Stimulated activated CD4-positive, alpha-beta T cell treated with anti-CD3 and anti-CD28 coated beads, Interleukin-12 subunit alpha, Interleukin-12 subunit beta, amount 100 ng/mL, for 4 hours (primary cell): Measurements from ENCODE around the gene TAF5.
A peak's percentile ranks its signal among the peaks of the same experiment; 100 is the strongest.
"Not testable (repeated sequence)": the region's sequence is repeated elsewhere in the genome, so short reads cannot be mapped to it uniquely, and the experiment has no call there.

ENCODE experiments used
- DNase-seq: peaks from one replicate; pipeline ENCODE4 v3.0.0-alpha.2; 2020

Gene TAF5

DNA sequence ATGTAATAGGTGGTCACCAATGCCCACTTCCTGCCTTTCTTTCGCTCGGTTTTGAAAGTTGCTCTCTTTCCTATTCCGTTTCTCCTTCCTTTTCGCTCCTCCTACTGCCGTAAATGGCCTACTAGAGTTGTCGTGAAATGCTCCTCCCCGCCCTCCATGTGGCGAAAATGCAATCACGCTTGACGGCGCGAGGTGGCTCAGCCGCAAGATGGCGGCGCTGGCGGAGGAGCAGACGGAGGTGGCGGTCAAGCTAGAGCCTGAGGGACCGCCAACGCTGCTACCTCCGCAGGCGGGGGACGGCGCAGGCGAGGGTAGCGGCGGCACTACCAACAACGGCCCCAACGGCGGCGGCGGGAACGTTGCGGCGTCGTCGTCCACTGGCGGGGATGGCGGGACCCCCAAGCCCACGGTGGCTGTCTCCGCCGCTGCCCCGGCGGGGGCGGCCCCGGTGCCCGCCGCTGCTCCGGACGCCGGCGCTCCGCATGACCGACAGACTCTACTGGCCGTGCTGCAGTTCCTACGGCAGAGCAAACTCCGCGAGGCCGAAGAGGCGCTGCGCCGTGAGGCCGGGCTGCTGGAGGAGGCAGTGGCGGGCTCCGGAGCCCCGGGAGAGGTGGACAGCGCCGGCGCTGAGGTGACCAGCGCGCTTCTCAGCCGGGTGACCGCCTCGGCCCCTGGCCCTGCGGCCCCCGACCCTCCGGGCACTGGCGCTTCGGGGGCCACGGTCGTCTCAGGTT, at the start of gene TAF5:
TAF5 (plus strand) TSS at position 195 of the 737 bp plus-strand sequence; CDS start at position 209, 14 bp downstream.
- peak; percentile 81 for DNase-seq

DNA sequence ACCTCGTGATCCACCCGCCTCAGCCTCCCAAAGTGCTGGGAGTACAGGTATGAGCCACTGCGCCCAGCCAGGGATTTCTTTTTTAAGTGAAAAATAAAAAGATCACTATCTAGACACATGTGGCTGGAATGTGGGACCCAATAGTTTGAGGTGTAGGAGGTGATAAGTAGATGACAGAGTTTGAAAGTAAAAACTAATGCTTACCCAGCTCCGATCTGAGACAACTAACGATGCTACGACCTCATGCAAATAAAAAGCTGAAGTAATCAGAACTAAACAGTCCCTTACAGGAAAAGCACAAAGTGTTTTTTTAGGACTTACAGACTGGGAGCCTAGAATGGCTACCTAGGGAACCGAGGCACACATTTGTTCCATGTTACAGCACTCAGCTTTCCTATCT, 39.9 kb upstream of the TAF5 start:
- no peak for DNase-seq

DNA sequence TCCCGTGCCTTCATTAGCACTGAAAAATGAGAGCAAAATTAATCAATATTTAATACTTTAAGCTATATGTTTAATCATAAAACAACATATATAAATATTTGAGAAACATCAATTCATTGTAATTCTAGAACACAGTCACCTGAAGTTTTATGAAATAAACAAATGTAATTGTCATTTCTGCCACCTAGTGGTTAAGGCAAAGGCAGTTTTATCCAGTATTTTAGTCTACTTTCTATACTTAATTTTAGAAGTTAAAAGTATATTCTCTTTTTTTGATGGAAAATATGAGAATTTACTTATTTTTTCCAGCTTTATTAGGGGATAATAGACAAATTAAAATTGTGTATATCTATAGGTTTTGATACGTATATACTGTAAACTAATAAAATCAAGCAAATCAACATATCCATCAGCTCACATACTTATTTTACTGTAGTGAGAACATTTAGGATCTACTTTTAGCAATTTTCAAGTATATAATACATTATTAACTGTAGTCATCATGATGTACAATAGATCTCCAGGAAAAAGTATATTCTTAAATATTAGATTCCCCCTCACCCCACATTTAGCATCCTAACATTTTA, 33.7 kb upstream of the TAF5 start:
- DNase-seq: no peak

DNA sequence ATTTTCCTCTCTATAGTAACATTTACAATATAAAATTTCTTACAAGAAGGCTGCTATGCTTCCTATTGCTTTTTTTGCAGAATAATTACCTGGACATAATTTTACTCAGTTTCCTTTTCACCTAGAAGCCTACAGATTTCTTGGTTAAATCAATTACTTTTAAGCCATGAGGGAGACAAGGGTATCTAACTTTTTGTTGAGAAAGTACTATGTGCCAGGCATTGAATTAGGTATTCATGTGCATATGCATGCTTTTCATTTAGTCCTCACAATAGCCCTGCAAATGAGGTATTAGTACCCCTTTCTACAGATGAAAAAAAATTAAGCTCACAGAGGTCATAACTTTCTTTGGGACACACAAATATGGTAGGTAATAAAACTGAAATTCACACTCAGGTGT, 33.2 kb upstream of the TAF5 start:
- DNase-seq: no peak

DNA sequence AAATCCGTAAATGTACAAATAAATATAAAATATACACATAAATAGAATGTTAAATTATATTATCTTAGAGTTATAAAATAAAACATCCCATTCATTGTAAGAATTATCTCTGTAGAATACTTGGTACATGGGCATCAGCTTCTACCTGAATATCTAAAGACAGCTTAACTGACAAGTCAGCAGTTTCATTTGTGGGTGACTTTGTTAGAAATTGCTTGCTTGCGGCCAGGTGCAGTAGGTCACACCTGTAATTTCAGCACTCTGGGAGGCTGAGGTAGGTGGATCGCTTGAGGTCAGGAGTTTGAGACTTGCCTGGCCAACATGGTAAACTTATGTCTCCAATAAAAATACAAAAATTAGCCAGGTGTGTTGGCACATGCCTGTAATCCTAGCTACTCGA, 31.4 kb upstream of the TAF5 start:
- DNase-seq: no peak

DNA sequence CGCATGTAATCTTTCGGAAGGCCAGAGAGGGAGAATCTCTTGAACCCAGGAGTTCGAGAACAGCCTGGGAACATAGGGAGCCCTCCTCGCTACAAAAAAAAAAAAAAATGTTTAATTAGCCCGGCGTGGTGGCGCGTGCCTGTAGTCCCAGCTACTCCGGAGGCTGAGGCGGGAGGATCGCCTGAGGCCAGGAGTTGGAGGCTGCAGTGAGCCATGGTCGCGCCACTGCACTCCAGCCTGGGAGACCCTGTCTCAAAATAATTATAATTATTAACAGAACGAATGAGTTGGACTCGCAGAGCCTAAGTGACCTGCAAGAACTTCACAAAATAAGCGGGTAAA, 17.6 kb upstream of the TAF5 start:
- DNase-seq: no peak

DNA sequence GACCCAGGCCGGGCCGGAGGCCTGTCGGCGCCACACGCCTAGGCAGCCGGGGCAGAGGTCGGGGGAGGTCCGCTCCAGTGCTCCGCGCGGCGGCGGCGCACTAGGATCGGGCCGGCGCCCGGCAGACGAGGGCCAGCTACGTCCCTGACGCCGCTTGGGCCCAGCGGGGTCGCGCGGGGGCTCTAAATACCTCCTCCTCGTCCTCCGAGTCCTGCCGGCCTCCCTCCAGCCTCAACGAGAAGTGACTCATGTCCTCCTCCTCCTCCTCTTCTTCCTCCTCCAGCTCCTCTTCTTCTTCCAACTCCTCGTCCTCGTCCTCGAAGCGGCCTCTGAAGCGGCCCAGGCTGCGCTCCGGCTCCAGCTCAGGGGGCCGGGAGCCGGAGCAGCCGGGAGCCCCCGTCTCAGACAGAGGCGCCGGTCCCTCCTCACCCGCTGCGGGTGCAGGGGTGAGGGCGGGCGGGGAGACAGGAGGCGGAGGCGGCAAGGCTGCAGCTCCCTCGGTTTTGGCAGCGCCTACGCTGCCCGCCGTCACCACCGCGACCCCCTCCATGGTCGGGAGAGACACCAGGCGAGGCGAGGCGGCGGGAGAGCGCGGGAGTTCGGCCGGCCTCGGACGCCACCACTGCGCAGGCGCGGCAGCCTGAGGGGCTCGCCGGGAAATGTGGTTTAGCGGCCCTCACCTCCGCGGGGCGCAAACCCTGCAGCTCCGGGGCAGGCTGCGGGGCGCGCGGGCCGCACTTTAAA, 17.1 kb upstream of the TAF5 start, which contains the start of gene PCGF6:
PCGF6 (minus strand) TSS at position 624 of the 744 bp plus-strand sequence; CDS start at position 550, 74 bp downstream.
- DNase-seq: peak; percentile 73

DNA sequence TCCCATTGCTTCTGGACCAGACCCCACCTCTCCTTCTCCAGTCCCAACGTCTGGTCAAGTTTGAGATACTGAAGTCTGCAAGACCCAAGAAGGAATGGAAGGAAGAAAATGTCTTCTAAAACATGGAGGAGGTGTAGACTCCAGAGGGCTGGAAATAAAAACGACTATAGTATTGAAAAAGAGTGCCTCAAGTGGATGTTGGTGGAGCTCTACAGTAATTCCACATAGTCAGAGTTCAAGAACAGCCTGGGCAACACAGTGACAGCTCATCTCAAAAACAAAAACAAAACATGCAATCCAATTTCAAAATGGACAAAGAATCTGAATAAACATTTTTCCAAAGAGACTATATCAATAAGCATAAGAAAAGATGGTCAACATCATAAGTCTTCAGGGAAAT, 14.5 kb upstream of the TAF5 start:
- DNase-seq: no peak

DNA sequence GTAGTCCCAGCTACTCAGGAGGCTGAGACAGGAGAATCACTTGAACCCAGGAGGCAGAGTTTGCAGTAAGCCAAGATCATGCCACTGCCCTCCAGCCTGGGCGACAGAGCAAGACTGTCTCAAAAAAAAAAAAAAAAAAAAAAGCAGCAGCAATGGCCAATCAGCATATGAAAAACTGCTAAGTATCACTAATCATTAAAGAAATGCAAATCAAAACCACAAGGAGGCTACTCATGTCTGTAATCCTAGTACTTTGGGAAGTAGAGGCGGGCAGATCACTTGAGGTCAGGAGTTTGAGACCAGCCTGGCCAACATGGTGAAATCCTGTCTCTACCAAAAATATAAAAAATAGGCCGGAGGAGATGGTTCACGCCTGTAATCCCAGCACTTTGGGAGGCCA, 13.2 kb upstream of the TAF5 start:
- DNase-seq: not testable (repeated sequence)

DNA sequence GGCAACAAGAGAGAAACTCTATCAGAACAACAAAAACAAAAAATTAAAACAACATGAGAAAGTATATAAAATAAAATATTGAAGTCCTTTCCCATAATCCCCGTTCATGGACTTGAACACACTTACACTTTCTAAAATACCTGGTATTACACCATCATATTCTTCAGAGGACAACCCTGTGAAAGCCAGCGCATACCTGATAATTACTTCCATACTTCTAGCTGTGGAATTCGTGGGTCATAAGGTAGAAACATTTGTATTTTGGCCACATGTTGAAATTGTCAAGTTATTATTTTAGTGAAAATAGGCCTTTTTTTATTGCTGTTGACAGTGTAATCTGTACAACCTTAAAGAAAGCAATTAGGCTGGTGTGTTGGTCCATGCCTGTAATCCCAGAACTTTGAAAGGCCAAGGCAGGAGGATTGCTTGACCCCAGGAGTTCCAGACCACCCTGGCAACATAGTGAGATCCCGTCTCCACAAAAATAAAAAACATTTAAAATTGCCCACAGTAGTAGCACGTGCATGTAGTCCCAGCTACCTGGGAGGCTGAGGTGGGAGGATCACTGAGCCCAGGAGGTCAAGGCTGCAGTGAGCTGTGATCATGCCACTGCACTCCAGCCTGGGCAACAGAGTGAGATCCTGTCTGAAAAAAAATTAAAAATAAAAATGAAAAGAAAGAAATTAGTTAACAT, 11.7 kb upstream of the TAF5 start:
- DNase-seq: no peak

DNA sequence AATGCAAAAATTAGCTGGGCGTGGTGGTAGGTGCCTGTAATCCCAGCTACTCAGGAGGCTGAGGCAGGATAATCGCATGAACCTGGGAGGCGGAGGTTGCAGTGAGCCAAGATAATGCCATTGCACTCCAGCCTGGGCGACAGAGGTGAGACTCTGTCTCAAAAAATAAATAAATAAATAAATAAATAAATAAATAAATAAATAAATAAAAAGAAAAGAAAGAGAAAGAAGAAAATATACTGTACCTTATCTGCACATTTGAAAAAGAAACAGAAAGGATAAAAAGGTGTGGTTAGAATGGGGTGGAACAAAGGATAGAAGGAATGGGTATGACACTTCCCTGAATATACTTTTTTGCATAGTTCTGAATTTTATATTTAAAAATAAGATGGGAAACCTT, 8.3 kb upstream of the TAF5 start:
- not testable (repeated sequence) for DNase-seq

DNA sequence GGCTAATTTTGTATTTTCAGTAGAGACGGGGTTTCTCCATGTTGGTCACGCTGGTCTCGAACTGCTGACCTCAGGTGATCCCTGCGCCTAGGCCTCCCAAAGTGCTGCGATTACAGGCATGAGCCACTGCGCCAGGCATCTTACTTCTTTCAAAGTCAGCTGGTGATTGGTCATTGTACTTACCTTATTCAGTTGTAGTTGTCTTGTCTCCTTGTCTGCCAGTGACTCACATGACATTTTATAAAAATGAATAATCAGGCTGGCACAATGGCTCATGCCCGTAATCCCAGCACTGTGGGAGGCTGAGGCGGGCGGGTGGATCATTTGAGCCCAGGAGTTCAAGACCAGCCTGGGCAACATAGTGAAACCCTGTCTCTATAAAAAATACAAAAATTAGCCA, 7.0 kb upstream of the TAF5 start:
- DNase-seq: not testable (repeated sequence)

DNA sequence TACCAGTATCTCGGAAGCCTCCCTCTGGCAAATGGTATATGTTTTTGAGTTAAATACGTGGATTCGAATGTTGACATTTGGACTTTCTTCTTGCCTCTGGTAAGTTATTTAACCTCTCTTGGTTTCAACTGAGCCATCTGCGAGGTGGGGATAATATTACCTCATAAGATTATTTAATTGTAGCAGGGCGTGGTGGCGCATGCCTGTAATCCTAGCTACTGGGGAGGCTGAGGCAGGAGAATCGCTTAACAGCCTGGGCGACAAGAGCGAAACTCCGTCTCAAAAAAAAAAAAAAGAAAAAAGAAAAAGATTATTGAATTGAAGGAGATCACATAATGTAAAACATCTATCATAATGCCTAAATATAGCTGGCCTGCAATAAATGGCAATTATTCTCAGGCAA, 396 bp upstream of the TAF5 start:
- DNase-seq: no peak

DNA sequence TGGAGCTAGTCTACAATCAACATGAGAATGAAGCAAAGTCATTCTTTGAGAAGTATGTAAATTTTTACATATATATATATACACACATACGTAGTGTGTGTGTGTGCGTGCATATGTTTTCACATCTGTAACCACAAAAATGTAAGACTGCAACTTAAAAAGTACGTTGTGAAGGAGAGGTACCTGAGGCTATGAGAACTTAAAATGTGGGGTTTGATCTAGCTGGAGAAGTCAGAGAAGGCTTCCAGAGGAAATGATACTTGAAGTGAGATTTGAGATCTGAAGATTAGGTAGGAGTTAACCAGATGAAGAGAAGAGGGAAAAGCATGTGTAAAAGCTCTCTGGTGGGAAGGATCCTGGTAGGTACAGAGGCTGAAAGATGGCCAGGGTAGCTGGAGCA, 5.8 kb downstream of the TAF5 start:
- no peak for DNase-seq

DNA sequence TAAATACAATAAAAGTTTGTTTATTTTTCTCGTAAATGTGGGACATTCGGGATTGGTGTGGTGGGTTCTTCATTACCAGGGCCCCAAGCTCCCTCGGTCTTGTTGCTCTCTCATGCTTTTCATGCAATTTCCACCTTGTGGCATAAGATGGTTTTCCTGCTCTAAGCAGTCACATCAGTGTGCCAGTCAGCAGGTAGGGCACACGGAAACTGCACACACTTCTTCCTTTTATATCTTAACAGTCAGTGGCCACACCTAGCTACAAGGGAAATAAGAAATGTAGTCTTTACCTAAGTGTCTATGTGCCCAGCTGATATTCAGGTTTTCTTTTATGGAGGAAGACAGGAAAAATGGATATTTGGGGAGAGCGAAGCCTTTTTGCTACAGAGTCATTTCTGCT, 6.5 kb downstream of the TAF5 start:
- no peak for DNase-seq

DNA sequence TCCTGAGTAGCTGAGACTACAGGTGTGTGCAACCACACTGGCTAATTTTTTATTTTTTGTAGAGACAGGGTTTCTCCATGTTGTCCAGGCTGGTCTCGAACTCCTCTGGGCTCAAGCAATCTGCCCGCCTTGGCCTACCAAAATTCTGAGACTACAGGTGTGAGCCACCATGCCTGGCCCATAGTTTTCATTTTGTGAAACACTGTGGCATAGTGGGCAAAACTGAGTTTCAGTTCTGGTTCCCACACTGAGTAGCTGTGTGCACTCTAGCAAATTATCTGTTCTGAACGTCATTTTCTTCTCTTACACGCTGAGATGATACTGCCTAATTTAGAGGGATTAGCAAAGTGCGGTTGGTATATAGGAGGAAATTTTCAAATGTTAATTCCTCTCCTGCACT, 15.0 kb downstream of the TAF5 start:
- no peak for DNase-seq

DNA sequence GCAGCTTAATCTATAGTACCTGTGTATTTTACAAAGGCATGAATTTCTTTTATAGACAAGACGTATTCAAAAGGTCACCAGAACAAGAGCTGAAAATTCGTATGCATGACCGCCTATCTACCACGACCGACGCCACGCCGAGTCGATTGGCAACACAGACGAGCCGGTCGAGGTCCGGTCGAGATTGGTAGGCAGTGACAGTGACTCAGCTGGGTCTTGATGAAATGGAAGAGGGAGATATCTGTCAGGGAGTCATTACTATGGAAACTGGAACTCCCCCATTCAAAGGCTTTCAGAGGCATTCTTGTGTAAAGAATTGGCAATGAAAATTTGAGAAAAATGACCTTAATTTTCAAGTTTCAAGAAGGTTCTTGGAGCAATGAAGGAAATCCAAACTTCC, 26.4 kb downstream of the TAF5 start:
- DNase-seq: no peak

DNA sequence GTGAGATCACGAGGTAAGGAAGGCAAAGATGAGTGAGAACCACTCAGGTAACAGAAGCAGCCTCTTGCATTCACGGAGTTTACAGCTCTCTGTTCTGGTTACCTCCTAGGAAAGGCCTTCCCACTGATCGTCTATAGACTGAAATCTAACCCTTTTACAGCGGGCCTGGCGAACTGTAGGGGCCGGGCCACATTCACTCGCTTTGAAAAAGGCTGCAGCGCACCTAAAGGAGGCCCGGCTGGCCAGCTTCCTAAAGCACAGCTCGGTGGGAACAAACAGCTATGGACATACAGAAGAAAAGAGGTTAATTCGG, 27.9 kb downstream of the TAF5 start:
- DNase-seq: no peak

DNA sequence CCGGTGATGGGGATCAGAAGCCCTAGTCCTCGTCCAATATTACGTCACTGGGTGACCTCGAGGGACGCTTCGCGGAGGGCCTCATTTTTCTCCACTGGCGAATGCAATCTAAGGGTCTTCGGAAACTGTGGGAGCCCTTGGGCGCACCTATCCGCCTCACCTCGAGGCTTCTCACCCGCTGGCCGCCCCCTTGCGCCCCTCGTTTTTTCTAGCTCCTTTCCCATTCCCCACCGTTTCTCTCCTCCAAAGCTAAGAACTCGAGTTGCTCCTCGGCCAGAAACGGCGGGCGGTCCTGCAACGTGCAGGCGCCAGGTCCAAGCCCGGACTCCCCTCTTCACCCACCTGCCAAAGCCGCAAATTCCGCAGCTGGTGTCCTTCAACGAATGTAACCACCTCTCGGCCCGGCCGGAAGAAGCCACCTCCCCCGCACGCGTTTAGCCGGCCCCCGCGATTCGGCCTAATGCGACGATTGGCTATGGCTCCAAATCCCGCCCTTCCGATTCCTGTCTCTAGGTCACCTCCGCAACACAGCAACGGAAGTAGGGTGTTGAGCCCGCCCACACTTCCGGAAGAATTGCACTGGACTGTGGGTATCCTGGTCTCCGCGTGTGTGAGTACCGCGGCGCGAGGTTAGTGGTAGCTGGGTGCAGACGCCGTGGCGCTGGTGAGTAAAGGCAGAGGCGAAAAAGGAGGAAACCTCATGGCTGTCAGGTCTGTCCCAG, 28.5 kb downstream of the TAF5 start, which contains the start of the genes ATP5MK and PDCD11:
ATP5MK (minus strand) TSS at position 409 of the 722 bp plus-strand sequence. CDS start 4,018 bp downstream, outside the sequence.
PDCD11 (plus strand) TSS at position 560 of the 722 bp plus-strand sequence. CDS start 1,801 bp downstream, outside the sequence.
- peak; percentile 92 for DNase-seq

DNA sequence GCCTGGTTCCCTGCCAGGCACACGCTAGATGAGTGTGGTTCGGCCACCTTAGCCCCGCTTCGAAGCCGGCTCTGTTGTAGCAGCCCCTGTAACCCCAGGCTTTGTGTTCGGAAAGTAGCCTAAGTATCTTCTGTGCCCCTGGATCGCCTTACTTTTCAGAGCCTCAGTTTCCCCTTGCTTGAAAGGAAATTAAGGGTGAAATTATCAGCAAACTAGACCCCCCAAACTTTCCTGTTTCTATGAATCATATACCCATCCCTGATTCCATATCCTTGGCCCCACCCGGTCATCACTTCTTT, 29.0 kb downstream of the TAF5 start:
- no peak for DNase-seq

DNA sequence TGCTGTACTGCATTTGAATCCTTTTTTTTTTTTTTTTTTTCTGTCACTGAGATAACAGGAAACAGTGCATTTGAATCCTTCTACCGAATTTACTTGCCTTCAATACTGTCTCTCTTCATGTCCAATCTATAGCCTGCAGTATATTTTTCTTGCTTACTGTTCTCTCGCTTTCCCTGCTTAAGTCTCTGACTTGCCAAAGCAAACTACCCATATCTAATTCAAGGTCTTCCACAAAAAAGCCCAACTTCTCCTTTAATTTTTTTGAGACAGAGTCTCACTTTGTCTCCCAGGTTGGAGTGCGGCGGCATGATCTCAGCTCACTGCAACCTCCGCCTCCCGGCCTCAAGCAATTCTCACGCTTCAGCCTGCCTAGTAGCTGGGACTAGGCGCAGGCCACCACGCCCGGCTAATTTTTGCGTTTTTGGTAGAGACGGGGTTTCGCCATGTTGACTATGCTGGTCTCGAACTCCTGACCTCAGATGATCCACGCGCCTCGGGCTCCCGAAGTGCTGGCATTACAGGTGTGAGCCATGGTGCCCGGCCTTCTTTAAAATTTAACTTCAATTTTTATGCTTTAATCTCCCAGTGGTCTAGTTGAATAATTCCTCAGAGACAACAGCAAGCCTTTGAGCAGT, 29.5 kb downstream of the TAF5 start:
- DNase-seq: no peak

DNA sequence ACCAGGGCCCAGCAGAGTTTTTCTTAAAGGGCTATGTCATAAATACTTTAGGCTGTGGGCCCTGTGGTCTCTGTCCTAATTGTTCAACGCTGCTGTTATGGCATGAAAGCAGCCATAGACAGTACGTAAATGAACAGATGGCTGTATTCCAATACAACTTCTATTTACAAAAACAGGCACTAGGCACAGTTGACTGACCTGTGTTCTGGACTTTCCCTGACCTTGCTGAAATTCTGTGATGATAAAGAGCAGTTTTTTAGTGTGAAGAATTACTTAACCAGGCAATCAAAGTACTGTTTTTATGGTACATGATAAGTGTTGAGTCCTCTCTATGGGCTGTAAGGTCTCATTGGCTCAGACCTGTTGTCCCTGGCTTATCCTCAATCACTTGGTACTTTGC, 45.8 kb downstream of the TAF5 start:
- DNase-seq: no peak
